ENCODE data around the gene CFDP1. TPM values are rescaled to one million over a fixed set of nuclear protein-coding genes. Genes with fewer than 3 reads are reported as not detected.

Gene CFDP1
- polyA plus RNA-seq, 2 of the 4 experiments (the other 2 are of a cell fraction) = 70.2 to 72.8 TPM

- Histone ChIP-seq H3K4me1 (peaks cover 8% of the 10 kb centered on the region; the same call in 1 of the 3 replicates), H3K27ac (no peak overlapping the region), H3K9me3 (no peaks in the 10 kb centered on the region), H3K4me3 (no peak overlapping the region), H3K4me2 (no peak overlapping the region)
- ATAC-seq = no peak
- ChIA-PET POLR2A (no interaction called here), CTCF (interaction anchor here (0.8 to 15.3 kb wide), 3 partner anchors 12 to 72 kb away, joined by 3 to 209 read pairs (median 53); partner anchors contain the start of gene TMEM170A)
- WGBS (ENCODE audit: missing lambda C conversion rate) = 87% methylated on average over 62 of the region's 80 CpGs
- no peak for DNase-seq (ENCODE audit: low read depth in 1 of 2, low spot score in 1 of 2)
- FAIRE-seq = no peak
- TF ChIP-seq RAD21 (conservative IDR thresholded peaks at IDR 0.05 in 1 of 2, IDR thresholded peaks at IDR 0.05 in 1 of 2) = no peak
- TF ChIP-seq SMC3 (IDR thresholded peaks at IDR 0.05) = no peak
- no peak for TF ChIP-seq RNF2 (IDR thresholded peaks at IDR 0.05; ENCODE audit: borderline replicate concordance, low read depth)
- TF ChIP-seq SREBF2 (IDR thresholded peaks at IDR 0.05) = no peak
- no peak for TF ChIP-seq USF2 (IDR thresholded peaks at IDR 0.05)
- TF ChIP-seq HEYL (CRISPR knock-in tag; IDR thresholded peaks at IDR 0.05) = no peak
- no peak for TF ChIP-seq CBX2 (IDR thresholded peaks at IDR 0.05; ENCODE audit: borderline replicate concordance, low read depth)
- no peak for TF ChIP-seq EHF (CRISPR knock-in tag; IDR thresholded peaks at IDR 0.05)
Measured at GRCh38 chr16:75478480-75479345, 45.4 kb upstream of the CFDP1 start.

GRCh38 chr16:75477680-75478473 lies 44.6 kb upstream of the CFDP1 start:
- H3K27ac ChIP-seq = no peak overlapping the region
- no peak for TF ChIP-seq HOXB13 (CRISPR knock-in tag; IDR thresholded peaks at IDR 0.05; ENCODE audit: low read depth)
- no peak for TF ChIP-seq BHLHE40 (IDR thresholded peaks at IDR 0.05; ENCODE audit: low read depth, low read length)
- TF ChIP-seq ZNF302 (CRISPR knock-in tag; IDR thresholded peaks at IDR 0.05) = no peak
- TF ChIP-seq ZSCAN20 (CRISPR knock-in tag; IDR thresholded peaks at IDR 0.05) = no peak
- no peak for TF ChIP-seq FOXS1 (CRISPR knock-in tag; IDR thresholded peaks at IDR 0.05)
- TF ChIP-seq FOSL2 (IDR thresholded peaks at IDR 0.05) = no peak
- no peak for TF ChIP-seq FOSL2 (CRISPR knock-in tag; IDR thresholded peaks at IDR 0.05)
- TF ChIP-seq NPAS2 (CRISPR knock-in tag; IDR thresholded peaks at IDR 0.05; ENCODE audit: borderline replicate concordance) = no peak
- TF ChIP-seq CHD2 (IDR thresholded peaks at IDR 0.05; ENCODE audit: low read length, partially characterized antibody) = no peak
- TF ChIP-seq USF2 (IDR thresholded peaks at IDR 0.05) = no peak
- TF ChIP-seq KDM1A (IDR thresholded peaks at IDR 0.05; ENCODE audit: low read depth) = no peak
- no peak for TF ChIP-seq HMGXB4 (CRISPR knock-in tag; IDR thresholded peaks at IDR 0.05; ENCODE audit: borderline replicate concordance)
- TF ChIP-seq CBX2 (IDR thresholded peaks at IDR 0.05; ENCODE audit: borderline replicate concordance, low read depth) = no peak
- no peak for TF ChIP-seq E2F6 (IDR thresholded peaks at IDR 0.05; ENCODE audit: borderline replicate concordance, low read depth)
- TF ChIP-seq SMC3 (IDR thresholded peaks at IDR 0.05) = no peak
- TF ChIP-seq CHD4 (IDR thresholded peaks at IDR 0.05; ENCODE audit: borderline replicate concordance) = no peak
- TF ChIP-seq JUNB (IDR thresholded peaks at IDR 0.05) = no peak
- TF ChIP-seq ESRRA (IDR thresholded peaks at IDR 0.05; ENCODE audit: borderline replicate concordance, low read length) = no peak
- no peak for TF ChIP-seq TFCP2L1 (CRISPR knock-in tag; IDR thresholded peaks at IDR 0.05)
- TF ChIP-seq MAX (IDR thresholded peaks at IDR 0.05) = no peak
- no peak for TF ChIP-seq KDM5A (IDR thresholded peaks at IDR 0.05)
- no peak overlapping the region for H3K4me2 ChIP-seq
- FAIRE-seq (no peak), ATAC-seq (peak; percentile 13 to 30; a peak in 2 of 6 replicates), DNase-seq (ENCODE audit: low read depth in 1 of 2, low spot score in 1 of 2) (no peak)
- H3K9me3 ChIP-seq = no peaks in the 10 kb centered on the region
- no peak overlapping the region for H3K4me3 ChIP-seq
- CTCF ChIA-PET = interaction anchor here (0.8 to 15.3 kb wide), 3 partner anchors 11 to 73 kb away, joined by 3 to 209 read pairs (median 53); partner anchors contain the start of gene TMEM170A
- peaks cover under 1% of the 10 kb centered on the region; the same call in 1 of the 3 replicates for H3K4me1 ChIP-seq
- POLR2A ChIA-PET = interaction anchor here (0.7 kb wide), 1 partner anchor 39 kb away, joined by 4 read pairs; no protein-coding TSS in a partner anchor
- WGBS (ENCODE audit: missing lambda C conversion rate) = 48% methylated on average over 4 of the region's 4 CpGs
